ENCODE results near the gene CYTH1.

The CYTH1 gene

DNA sequence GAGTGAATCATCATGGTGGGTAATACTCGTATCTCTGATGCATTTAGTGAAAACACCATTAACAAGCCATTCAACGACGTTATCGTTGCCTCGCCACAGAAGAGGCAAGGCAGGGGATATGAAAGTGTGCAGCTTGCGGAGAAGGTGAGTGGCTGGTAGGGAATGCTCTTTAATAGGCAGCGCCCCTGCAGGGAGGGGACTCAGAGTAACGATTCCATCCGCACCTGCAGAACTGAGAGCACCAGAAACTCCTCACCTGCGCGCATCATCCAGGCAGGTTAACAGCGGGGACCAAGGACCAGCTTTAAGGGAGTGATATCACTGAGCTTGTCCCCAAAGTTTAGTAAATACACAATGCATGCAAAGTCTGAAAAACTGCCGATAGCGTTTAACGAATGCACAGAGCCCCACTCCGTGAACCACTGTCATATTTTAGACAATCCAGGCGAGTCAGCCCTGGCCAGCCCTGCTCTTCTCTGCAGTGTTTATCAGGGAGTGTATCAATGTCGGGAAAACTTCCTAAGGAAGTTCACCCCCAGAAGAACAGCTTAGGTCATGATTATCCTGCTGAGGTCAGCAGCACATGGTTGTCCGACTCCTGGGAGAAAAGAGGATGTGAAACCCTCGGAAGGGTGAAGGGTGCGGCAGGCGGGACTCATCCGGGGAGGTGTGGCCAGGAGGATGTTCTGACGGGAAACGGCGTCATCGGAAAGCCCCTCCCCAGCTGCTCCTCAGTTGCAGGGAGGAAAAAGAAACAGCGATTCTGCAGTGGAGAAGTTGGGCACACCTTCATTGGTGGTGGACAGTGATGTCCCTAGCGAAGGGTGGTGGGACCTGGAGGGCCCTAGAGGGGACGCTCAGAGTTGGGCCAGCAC, 136.4 kb downstream of the CYTH1 start:
- no peak for DNase-seq

DNA sequence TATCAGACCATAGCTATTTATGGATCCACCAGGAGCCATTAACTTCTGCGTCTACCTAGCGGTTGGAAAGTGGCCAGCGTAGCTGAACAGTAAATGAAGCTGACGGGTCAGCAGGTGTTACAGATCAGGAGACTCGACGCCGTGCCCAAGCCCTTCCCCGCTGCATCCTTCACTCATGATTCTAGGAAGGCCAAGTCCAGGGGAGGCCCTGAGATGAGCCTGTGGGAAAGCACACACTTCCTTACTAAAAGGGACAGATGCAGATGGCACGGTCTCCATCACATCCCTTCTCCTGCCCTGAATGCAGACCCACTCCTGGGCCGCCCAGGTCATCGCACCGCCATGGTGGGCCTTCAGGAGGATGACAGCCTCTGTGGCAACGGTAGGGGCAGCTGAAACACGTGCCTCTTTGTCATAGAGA, 137.1 kb downstream of the CYTH1 start:
- no peak for DNase-seq

DNA sequence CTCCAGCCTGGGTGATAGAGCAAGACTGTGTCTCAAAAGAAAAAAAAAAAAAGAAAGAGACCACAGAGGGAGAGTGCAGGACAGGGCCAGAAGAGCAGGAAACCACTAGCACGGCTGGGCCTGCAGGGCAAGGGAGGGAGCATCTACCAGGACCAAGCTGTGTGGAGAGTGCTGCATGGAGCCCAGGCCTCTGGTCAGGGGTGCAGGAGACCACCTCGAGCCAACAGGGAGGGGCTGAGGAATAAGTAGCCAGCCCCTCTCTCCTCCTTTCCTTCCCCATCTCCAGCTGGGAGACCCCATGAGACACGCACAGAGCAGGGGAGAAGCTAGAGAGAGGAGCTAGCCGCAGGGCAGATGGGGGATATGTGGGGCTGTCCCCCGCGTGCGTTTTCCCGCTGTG, 137.8 kb downstream of the CYTH1 start:
- no peak for DNase-seq

DNA sequence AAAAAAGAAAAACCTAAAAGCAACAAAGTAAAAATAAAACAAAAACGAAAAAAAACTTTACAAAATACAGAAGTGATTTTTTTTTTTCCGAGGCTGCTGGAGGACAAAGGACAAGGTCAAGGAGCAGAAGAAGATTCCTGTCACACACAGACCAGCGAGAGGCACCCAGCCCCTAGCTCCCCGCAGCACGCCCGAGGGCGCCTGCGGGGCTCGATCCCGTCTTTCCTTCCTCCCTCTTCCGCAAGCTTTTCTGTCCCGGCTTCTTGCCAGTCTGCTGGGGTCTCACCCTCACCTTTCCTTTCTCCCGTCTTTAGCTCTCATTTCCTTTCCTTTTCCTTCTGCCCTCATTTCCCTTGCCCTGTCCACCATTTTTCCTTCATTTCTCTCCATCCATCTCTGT, 138.7 kb downstream of the CYTH1 start:
- no peak for DNase-seq

DNA sequence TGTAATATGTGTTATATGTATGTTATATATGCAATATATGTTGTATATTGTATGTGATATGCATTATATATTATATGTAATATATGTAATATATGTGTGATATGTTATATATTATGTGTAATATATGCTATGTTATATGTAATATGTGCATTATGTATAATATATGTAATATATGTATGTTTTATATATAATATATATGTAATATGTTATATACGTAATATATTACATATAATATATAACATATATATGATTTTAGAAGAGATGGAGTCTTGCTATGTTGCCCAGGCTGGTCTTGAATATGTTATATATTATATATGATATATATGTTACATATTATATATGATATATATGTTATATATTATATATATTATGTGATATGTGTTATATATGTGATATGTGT, 139.4 kb downstream of the CYTH1 start:
- no peak for DNase-seq

DNA sequence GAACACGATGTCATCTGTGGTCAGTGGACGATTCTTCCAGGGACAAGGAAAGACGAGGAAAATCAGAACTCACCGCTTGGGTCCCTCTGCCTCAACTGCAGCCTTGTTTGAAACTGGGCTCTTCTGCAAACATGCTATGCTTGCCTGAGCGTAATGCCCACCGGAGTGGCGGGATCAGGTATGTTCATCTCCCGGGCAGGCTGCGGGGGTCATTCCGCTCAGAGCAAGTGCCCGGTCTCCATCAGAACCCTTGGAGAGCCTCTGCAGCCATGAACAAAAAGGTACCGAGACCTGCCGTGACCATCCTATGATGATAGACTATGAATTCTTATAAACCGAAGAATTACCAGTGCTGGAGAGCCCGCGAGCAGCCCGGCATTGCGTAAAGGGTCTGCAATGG, 140.4 kb downstream of the CYTH1 start:
- no peak for DNase-seq

DNA sequence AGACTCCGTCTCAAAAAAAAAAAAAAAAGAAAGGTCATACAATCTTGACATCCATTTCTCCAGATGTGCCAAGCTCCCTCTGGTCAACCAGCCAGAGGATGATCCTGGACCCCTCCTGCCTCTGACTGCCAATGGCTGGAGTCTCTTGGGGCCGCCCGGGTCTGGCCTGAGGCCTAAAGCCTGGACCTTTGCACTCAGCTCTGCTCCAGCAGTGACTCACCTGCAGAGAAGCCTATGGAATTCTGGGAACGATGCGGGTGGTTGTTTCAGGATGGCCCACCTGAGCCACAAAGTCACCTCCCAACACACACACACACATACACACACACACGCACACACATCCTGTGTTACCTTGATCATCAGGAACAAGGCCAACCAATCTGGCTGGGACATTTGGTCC, 140.8 kb downstream of the CYTH1 start:
- DNase-seq = no peak

DNA sequence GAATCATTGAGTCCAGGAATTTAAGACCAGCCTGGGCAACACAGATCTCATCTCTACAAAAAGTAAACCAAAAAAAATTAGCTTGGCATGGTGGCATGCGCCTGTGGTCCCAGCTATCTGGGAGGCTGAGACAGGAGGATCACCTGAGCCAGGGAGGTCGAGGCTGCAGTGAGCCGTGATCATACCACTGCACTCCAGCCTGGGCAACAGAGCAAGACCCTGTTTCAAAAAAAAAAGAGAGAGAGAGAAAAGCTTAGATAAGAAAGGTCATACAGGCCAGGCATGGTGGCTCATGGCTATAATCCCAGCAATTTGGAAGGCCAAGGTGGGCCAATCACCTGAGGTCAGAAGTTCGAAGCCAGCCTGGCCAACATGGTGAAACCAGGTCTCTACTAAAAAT, 141.4 kb downstream of the CYTH1 start:
- DNase-seq = no peak

DNA sequence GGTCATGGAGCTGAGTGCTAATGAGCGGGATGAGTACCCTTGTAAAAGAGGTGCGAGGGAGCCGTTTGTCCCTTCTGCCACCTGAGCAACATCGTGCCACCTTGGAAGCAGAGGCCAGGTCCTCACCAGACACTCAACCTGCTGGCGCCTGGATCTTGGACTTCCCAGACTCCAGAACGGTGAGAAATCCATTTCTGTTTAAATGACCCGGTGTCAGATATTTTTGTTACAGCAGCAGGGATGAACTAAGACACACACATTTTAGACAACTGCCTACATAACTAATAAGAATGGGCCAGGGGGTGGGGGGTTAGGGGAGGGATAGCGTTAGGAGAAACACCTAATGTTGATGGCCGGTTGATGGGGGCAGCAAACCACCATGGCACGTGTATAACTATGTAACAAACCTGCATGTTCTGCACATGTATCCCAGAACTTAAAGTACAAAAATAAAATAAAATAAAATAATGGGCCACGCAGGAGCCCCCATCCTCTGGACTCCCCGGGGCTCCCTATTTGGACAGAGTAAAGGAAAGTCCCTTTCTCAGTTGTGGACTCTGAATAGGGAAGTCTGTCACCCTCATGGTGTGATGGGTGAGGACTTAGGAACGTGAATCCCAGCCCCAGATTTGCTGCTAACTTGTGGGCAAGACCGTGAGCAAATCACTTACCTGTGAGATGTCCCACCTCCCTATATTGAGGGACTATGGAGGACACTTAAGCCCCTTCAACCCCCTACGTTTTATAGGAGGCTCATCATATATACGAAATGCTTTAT, 144.2 kb downstream of the CYTH1 start:
- DNase-seq = no peak

DNA sequence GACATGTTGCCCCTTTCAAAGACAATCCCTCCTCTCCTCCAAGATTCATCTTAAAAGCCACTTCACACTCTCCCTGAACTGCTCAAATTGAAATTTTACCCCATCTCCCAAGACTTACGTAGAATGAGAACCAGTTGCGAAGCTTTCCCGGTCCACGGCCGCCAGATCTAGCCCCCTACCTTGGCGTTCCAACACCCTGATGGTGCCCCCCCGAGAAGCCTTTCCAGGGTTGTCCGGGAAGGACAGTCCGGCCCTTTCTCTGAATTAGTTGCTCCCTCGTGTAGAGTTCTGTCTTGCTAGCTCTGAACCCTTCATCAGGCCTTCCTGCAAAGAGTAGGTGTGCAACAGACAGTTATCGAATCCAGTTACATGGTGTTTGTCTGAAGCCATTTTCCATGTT, 144.9 kb downstream of the CYTH1 start:
- no peak for DNase-seq

DNA sequence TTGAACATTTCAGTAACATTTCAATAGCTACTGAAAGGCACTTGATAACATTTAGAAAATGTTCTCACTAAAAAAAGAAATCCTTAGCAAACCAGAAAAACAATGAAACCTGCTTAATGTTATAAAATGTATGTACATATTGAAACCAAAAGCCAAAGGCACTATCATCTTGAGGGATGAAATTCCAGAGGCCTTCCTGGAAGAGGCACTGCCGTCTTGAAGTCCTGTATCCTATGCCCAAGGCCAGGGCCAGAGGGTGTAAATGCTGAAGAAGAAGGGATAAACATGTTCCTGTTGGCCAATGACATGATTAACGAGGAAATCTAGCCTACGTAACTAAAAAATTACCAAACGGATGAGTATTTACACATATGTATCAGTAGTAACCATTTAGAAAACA, 147.9 kb downstream of the CYTH1 start:
- no peak for DNase-seq

DNA sequence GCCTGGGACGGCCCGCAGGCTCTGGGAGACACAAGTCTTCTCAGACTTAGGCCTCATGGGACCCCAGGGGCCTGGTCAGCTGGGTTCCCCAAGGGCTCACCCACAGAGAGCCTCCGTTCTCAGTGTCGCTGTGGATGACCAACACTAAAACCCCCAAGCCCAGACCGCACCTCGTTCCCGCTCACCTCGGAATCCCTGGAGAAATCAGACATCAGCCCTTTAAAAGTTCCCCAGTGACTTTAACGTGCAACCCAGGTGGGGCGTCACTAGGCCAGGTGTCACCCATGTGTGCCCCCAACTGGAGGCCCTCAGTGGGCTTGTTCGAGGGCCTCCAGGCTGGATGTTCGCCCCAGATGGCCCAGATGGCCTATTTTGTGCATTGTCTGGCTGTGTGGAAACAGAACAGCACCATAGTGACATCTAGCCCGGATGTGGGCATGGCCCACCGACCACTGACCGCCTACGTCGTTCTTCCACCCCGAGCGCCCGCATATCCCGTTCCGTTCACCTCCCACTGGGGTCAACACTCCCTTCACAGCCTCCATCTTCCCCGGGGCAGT, 152.6 kb downstream of the CYTH1 start:
- no peak for DNase-seq

DNA sequence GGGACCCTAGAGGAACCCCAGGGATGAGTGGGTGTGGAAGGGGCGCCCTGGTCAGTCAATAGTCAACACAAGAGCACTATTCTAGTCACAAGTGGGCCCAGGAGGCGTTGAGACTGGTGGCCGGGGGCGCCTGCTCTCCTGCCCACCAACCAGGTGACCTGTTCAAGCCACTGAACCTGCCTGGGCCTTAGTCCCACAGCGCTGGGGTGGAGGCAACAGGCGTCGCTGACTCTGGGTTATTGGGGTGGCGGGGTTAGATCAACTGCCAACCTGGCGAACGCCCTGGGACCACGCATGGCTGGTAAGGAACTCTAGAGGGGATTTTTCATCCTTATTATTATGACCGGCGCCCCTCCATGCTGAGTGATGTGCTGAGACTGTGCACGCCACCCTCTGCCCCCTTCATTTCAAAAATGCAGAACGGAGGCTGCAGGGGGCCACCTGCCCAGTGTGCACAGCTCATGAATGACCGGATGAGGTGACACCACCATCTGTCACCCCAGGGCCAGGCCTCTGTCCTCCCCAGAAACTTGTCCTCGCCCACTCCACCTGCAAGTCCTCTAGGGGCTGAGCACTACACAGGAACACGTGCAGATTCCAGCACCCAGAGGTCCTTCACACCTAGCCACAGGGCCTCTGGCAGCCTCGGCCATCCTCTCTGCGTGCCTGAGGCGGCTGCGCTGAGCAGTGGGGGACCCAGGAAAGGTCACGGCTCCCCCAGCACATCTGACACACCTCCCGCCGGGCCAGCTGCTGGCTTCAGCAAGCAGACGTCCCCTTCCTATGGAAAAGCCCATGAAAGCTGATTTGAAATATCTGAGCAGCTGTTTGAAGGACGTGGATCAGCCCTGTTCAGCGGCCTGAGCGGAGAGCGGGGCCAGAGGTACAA, 153.3 kb downstream of the CYTH1 start:
- DNase-seq = no peak

DNA sequence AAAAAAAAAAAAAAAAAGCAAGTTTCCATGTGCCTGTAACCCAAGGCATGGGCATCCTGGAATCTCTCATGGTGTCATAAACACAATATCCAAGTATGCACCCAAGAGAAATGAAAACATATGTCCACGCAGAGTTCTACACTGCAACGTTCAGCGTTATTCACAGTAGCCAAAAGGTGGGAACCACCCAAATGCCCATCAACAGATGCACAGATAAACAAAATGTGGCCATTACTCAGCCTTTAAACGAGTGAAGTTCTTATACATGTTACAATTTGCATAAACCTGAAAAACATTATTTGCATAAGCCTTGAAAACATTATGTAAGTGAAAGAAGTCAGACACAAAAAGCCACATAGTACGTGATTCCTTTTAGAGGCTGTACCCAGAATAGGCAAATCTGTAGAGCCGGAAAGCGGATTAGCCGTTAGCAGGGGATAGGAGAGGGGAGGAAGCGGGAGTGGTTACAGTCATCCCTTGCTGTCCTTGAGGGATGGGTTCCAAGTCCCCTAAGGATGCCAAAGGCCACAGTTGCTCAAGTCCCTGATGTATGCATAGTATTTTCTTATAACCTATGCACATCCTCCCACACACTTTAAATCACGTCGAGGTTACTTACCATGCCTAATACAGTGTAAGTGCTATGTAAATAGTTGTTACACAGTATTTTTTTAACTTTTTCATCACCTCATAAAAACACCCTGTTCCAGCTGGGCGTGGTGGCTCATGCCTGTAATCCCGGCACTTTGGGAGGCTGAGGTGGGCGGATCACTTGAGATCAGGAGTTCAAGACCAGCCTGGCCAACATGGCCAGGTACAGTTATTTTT, 157.5 kb downstream of the CYTH1 start:
- DNase-seq = no peak
